Measurements from ENCODE around the gene IQSEC1.
A peak's percentile ranks its signal among the peaks of the same experiment; 100 is the strongest.

Gene IQSEC1

GRCh38 chr3:13049400-13049799 lies 23.8 kb downstream of the IQSEC1 start:
- TF ChIP-seq GATA2 (IDR thresholded peaks at IDR 0.05; ENCODE audit: low read depth, low read length) (no peak), GATA3 (IDR thresholded peaks at IDR 0.05; ENCODE audit: low read depth, low read length) (no peak)

GRCh38 chr3:13047296-13048165 lies 25.7 kb downstream of the IQSEC1 start:
- TF ChIP-seq GATA2 (IDR thresholded peaks at IDR 0.05; ENCODE audit: low read depth, low read length) (no peak), GATA3 (IDR thresholded peaks at IDR 0.05; ENCODE audit: low read depth, low read length) (no peak)

GRCh38 chr3:13046569-13047274 lies 26.5 kb downstream of the IQSEC1 start:
- TF ChIP-seq GATA3 (IDR thresholded peaks at IDR 0.05; ENCODE audit: low read depth, low read length), result no peak
- no peak for TF ChIP-seq GATA2 (IDR thresholded peaks at IDR 0.05; ENCODE audit: low read depth, low read length)

- TF ChIP-seq GATA3 (IDR thresholded peaks at IDR 0.05; ENCODE audit: low read depth, low read length), result no peak
- no peak for TF ChIP-seq GATA2 (IDR thresholded peaks at IDR 0.05; ENCODE audit: low read depth, low read length)
Measured at GRCh38 chr3:13045904-13046568, 27.2 kb downstream of the IQSEC1 start.

- no peak for TF ChIP-seq GATA3 (IDR thresholded peaks at IDR 0.05; ENCODE audit: low read depth, low read length)
- no peak for TF ChIP-seq GATA2 (IDR thresholded peaks at IDR 0.05; ENCODE audit: low read depth, low read length)
Measured at GRCh38 chr3:13045241-13045903, 27.9 kb downstream of the IQSEC1 start.

GRCh38 chr3:13044496-13045240 lies 28.6 kb downstream of the IQSEC1 start:
- TF ChIP-seq GATA2 (IDR thresholded peaks at IDR 0.05; ENCODE audit: low read depth, low read length) (no peak), GATA3 (IDR thresholded peaks at IDR 0.05; ENCODE audit: low read depth, low read length) (no peak)

- TF ChIP-seq GATA2 (IDR thresholded peaks at IDR 0.05; ENCODE audit: low read depth, low read length) (no peak), GATA3 (IDR thresholded peaks at IDR 0.05; ENCODE audit: low read depth, low read length) (no peak)
Measured at GRCh38 chr3:13043656-13044055, 29.6 kb downstream of the IQSEC1 start.

- TF ChIP-seq GATA2 (IDR thresholded peaks at IDR 0.05; ENCODE audit: low read depth, low read length), result peak; percentile 99
- TF ChIP-seq GATA3 (IDR thresholded peaks at IDR 0.05; ENCODE audit: low read depth, low read length), result no peak
Measured at GRCh38 chr3:13042715-13043271, 30.4 kb downstream of the IQSEC1 start.

- TF ChIP-seq GATA3 (IDR thresholded peaks at IDR 0.05; ENCODE audit: low read depth, low read length) (no peak), GATA2 (IDR thresholded peaks at IDR 0.05; ENCODE audit: low read depth, low read length) (no peak)
Measured at GRCh38 chr3:13042127-13042701, 31.0 kb downstream of the IQSEC1 start.

GRCh38 chr3:13041113-13041776 lies 32.0 kb downstream of the IQSEC1 start:
- TF ChIP-seq GATA3 (IDR thresholded peaks at IDR 0.05; ENCODE audit: low read depth, low read length) (no peak), GATA2 (IDR thresholded peaks at IDR 0.05; ENCODE audit: low read depth, low read length) (peak; percentile 3; the same call in 1 of the 2 replicates)

GRCh38 chr3:13040361-13041074 lies 32.7 kb downstream of the IQSEC1 start:
- no peak for TF ChIP-seq GATA3 (IDR thresholded peaks at IDR 0.05; ENCODE audit: low read depth, low read length)
- TF ChIP-seq GATA2 (IDR thresholded peaks at IDR 0.05; ENCODE audit: low read depth, low read length), result peak; percentile 76
